ENCODE data around the gene ZDHHC14.
"Not testable (repeated sequence)": the region's sequence is repeated elsewhere in the genome, so short reads cannot be mapped to it uniquely, and the experiment has no call there.

ZDHHC14 gene

GRCh38 chr6:157407646-157408045 lies 26.7 kb downstream of the ZDHHC14 start:
- no peak for DNase-seq

- not testable (repeated sequence) for DNase-seq
Measured at GRCh38 chr6:157408427-157408826, 27.4 kb downstream of the ZDHHC14 start.

- DNase-seq = no peak
Measured at GRCh38 chr6:157410045-157410444, 29.1 kb downstream of the ZDHHC14 start.

GRCh38 chr6:157411368-157411767 lies 30.4 kb downstream of the ZDHHC14 start:
- DNase-seq = no peak

GRCh38 chr6:157412791-157413190 lies 31.8 kb downstream of the ZDHHC14 start:
- no peak for DNase-seq

GRCh38 chr6:157420497-157420896 lies 39.5 kb downstream of the ZDHHC14 start:
- DNase-seq = no peak

GRCh38 chr6:157424491-157425020 lies 43.6 kb downstream of the ZDHHC14 start:
- DNase-seq = no peak

- DNase-seq = no peak
Measured at GRCh38 chr6:157427969-157428368, 47.0 kb downstream of the ZDHHC14 start.

GRCh38 chr6:157428427-157429202 lies 47.6 kb downstream of the ZDHHC14 start:
- DNase-seq = no peak

- no peak for DNase-seq
Measured at GRCh38 chr6:157429248-157429647, 48.3 kb downstream of the ZDHHC14 start.

GRCh38 chr6:157430834-157431233 lies 49.8 kb downstream of the ZDHHC14 start:
- DNase-seq = no peak

- DNase-seq = peak; percentile 80
Measured at GRCh38 chr6:157432231-157432891, 51.4 kb downstream of the ZDHHC14 start.

- DNase-seq = no peak
Measured at GRCh38 chr6:157432892-157433265, 51.9 kb downstream of the ZDHHC14 start.

- DNase-seq = no peak
Measured at GRCh38 chr6:157433678-157434081, 52.7 kb downstream of the ZDHHC14 start.

- DNase-seq = no peak
Measured at GRCh38 chr6:157434349-157435033, 53.5 kb downstream of the ZDHHC14 start.

- no peak for DNase-seq
Measured at GRCh38 chr6:157436219-157436943, 55.4 kb downstream of the ZDHHC14 start.

- no peak for DNase-seq
Measured at GRCh38 chr6:157436944-157437336, 56.0 kb downstream of the ZDHHC14 start.

GRCh38 chr6:157438611-157439111 lies 57.7 kb downstream of the ZDHHC14 start:
- DNase-seq = no peak

- no peak for DNase-seq
Measured at GRCh38 chr6:157440171-157440570, 59.2 kb downstream of the ZDHHC14 start.

GRCh38 chr6:157442291-157442690 lies 61.3 kb downstream of the ZDHHC14 start:
- no peak for DNase-seq

- DNase-seq = no peak
Measured at GRCh38 chr6:157443066-157443800, 62.2 kb downstream of the ZDHHC14 start.

All from NCI-H69 (cell line).